Ectodermal cell (in vitro differentiated cells): ENCODE data around the gene GPC5.

Experiments used
- H3K27ac ChIP-seq: 2 replicates; pipeline ENCODE4 v1.7.0; 2013; ENCODE audit warnings: mild to moderate bottlenecking, low read depth, low read length; ENCODE audit not compliant: insufficient read depth, poor library complexity, severe bottlenecking
- H3K27me3 ChIP-seq: 2 replicates; pipeline ENCODE4 v1.7.0; 2013; ENCODE audit warnings: mild to moderate bottlenecking, low read length; ENCODE audit not compliant: insufficient read depth, control insufficient read depth, poor library complexity, severe bottlenecking
- H3K36me3 ChIP-seq: one replicate; pipeline ENCODE4 v1.7.0; 2013; ENCODE audit warnings: low read length; ENCODE audit not compliant: control insufficient read depth, insufficient read depth
- H3K4me1 ChIP-seq: one replicate; pipeline ENCODE4 v1.7.0; 2013; ENCODE audit warnings: low read length; ENCODE audit not compliant: control insufficient read depth, insufficient read depth
- H3K4me3 ChIP-seq: 2 replicates; pipeline ENCODE4 v1.7.0; 2013; ENCODE audit warnings: low read depth, low read length, control low read depth; ENCODE audit not compliant: insufficient read depth
- H3K9me3 ChIP-seq: 2 replicates; pipeline ENCODE4 v1.7.0; 2013; ENCODE audit warnings: mild to moderate bottlenecking, low read length, moderate library complexity; ENCODE audit not compliant: control insufficient read depth
- WGBS, 2 experiments: methylation state at CpG; one replicate each; pipeline ENCODE4 v1.1.7; 2013; ENCODE audit warnings: missing lambda C conversion rate in 2 of 2; 5-methylcytosine and 5-hydroxymethylcytosine counted together

Gene GPC5

DNA sequence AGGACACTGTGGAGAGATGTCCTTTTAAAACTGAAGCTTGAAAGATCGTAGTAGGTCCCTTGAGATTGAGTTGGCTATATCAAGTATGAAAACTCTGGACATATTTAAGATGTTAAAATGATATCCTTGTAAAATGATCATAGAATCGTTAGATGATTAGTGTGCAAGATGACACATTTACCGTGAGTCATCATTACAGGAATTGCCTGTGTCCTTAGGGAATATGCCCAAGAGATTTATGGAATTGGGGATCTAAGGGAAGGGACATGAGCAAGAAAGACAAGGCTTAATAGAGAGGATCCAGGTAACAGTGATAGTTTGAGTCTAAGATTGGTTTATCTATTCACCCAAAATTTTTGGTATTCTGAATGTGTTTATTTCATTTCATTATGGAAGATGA, 233.7 kb downstream of the GPC5 start:
- Histone ChIP-seq H3K27ac (no peak overlapping the region), H3K4me1 (peaks cover 7% of the 10 kb centered on the region), H3K9me3 (no peaks in the 10 kb centered on the region), H3K4me3 (no peak overlapping the region), H3K36me3 (no peaks in the 10 kb centered on the region), H3K27me3 (no peaks in the 10 kb centered on the region)
- WGBS, 2 experiments, result 90 to 96% methylated on average over 3 of the region's 3 CpGs

DNA sequence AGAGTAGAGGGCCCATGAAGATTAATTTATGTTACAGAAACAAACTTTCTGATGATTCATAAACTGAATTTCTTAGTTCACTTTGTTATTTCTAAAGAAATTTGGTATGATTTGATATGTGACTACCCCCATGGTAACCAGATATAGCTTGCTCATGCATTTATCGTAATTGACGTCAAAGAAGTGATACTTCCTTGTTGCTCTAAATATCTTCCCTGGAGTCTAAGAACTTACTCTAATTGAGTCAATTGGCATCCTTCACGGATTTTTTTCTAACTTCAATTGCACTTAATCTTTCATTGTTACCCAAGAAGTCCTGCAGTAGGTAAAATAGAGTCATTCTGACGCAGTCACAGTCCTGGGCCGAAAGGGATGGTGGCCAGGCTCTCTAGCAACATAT, 240.9 kb downstream of the GPC5 start:
- no peak overlapping the region for H3K4me3 ChIP-seq
- no peaks in the 10 kb centered on the region for H3K27me3 ChIP-seq

DNA sequence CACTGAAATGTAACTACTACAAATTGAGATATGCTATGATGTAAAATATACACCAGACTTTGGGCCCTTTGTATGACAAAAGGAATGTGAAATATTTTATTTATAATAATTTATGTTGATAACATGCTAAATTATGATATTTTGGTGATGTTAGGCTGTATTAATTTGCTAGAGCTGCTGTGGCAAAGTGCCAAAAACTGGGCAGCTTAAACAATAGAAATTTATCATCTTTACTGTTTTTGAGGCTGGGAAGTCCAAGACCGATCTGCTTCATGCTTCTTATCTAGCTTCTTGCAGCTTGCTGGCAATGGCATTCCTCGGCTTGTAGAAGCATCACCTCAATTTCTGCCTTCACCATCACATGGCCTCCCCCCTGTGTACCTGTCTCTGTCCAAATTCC, 245.0 kb downstream of the GPC5 start:
- Histone ChIP-seq H3K36me3 (no peaks in the 10 kb centered on the region), H3K4me3 (no peak overlapping the region), H3K27ac (no peak overlapping the region), H3K4me1 (no peaks in the 10 kb centered on the region), H3K9me3 (no peaks in the 10 kb centered on the region), H3K27me3 (no peaks in the 10 kb centered on the region)
- 96 to 98% methylated on average over 2 of the region's 2 CpGs for WGBS, 2 experiments

More for the DNA sequence above, 240.9 kb downstream of the GPC5 start:
- no peaks in the 10 kb centered on the region for H3K9me3 ChIP-seq
- 89 to 90% methylated on average over 5 of the region's 5 CpGs for WGBS, 2 experiments
- H3K4me1 ChIP-seq, result no peaks in the 10 kb centered on the region
- no peak overlapping the region for H3K27ac ChIP-seq
- H3K36me3 ChIP-seq, result no peaks in the 10 kb centered on the region

DNA sequence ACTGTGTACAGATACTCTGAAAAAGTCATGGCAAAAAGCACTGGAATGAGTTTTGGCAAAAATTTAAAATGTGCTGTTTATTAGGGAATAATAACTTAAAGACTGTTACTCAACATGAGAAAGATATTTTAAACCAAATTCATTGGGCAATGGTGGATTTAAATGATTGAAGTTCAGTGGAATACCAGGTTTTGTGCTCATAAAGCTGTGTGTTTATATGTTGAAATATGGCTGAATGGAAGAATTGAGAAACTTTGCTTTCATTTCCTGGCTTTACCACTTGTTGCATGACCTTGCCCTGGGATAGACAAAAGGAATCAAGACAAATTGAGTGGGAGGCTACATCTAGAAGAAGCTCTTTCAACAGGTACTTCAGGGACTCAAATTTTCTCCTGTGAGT, 246.4 kb downstream of the GPC5 start:
- no peaks in the 10 kb centered on the region for H3K4me1 ChIP-seq
- H3K9me3 ChIP-seq, result no peaks in the 10 kb centered on the region
- H3K36me3 ChIP-seq, result no peaks in the 10 kb centered on the region
- H3K4me3 ChIP-seq, result no peak overlapping the region
- H3K27me3 ChIP-seq, result no peaks in the 10 kb centered on the region
- H3K27ac ChIP-seq, result no peak overlapping the region

DNA sequence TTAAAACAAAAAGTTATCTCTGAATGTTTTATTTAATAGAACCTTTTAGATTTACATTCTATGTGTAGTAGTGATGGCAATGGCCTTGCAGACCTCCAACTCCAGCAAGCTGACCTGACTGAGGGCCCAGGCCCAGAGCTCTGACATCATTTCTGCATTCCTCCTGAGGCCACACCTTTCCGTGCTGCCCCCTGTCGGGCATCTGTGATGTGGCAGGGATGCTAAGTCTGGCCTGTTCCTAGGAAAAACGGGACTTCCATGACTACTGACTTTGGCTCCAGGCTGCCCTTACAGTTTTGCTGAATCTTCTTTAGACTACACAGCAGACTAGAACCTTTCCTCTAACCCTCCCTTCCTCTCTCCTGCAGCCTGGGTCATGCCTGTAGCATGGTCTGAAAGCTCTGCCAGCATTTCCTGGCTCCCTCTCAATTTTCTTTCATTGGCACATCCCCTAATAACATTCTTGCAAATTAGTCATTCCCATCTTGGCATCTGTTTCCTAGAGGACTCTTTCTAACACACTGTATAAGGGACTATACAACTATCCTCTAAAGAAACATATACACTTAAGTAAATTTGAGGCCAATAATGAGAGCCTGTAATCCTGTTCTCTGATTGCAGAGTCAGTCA, 249.1 kb downstream of the GPC5 start:
- H3K27ac ChIP-seq, result no peak overlapping the region
- 47 to 62% methylated on average over 3 of the region's 3 CpGs for WGBS, 2 experiments
- H3K27me3 ChIP-seq, result no peaks in the 10 kb centered on the region
- H3K4me1 ChIP-seq, result no peaks in the 10 kb centered on the region
- no peaks in the 10 kb centered on the region for H3K36me3 ChIP-seq
- H3K9me3 ChIP-seq, result no peaks in the 10 kb centered on the region
- no peak overlapping the region for H3K4me3 ChIP-seq

DNA sequence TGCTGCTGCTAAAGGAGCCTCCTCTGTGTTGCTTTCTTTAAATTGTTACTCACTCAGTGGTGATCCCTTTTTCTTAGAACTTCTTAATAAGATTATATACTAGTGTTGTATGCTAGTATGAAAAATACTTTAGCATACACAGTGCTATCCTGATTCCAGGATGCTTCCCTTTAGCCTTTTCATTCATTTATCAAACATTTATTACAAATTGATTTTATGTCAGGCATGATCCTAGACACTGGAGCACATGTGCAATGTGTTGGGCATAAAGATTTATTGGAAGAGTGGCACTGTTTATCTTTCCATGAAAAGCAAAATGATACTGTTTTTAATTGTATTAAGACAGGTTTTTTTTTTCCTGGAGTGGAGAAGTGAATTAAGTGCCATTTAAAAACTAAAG, 249.6 kb downstream of the GPC5 start:
- no peaks in the 10 kb centered on the region for H3K4me1 ChIP-seq
- H3K27ac ChIP-seq, result no peak overlapping the region

DNA sequence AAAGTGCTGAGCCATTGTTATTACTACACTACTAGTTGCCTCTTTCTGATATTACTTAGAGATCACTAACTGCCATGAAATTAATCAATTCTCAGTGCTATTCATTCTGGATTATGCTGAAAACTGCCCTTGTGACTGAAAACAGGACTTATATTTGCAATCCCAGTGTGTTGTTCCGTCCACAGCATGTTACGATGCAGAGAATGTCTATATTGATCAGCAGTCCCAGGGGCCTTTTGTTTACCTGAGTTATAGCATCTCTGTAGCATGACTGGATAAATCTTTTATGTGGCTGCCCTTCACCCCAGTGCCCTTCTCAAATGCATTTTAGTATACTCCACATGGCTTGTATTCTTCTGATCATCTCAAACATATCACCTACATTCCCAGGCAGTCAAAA, 251.0 kb downstream of the GPC5 start:
- WGBS, 2 experiments, result 96 to 98% methylated on average over 2 of the region's 2 CpGs
- H3K27ac ChIP-seq, result no peak overlapping the region
- H3K36me3 ChIP-seq, result no peaks in the 10 kb centered on the region
- H3K4me1 ChIP-seq, result no peaks in the 10 kb centered on the region
- no peaks in the 10 kb centered on the region for H3K27me3 ChIP-seq
- H3K9me3 ChIP-seq, result no peaks in the 10 kb centered on the region
- no peak overlapping the region for H3K4me3 ChIP-seq

More for the DNA sequence above, 249.6 kb downstream of the GPC5 start:
- Histone ChIP-seq H3K36me3 (no peaks in the 10 kb centered on the region), H3K4me3 (no peak overlapping the region), H3K9me3 (no peaks in the 10 kb centered on the region), H3K27me3 (no peaks in the 10 kb centered on the region)

DNA sequence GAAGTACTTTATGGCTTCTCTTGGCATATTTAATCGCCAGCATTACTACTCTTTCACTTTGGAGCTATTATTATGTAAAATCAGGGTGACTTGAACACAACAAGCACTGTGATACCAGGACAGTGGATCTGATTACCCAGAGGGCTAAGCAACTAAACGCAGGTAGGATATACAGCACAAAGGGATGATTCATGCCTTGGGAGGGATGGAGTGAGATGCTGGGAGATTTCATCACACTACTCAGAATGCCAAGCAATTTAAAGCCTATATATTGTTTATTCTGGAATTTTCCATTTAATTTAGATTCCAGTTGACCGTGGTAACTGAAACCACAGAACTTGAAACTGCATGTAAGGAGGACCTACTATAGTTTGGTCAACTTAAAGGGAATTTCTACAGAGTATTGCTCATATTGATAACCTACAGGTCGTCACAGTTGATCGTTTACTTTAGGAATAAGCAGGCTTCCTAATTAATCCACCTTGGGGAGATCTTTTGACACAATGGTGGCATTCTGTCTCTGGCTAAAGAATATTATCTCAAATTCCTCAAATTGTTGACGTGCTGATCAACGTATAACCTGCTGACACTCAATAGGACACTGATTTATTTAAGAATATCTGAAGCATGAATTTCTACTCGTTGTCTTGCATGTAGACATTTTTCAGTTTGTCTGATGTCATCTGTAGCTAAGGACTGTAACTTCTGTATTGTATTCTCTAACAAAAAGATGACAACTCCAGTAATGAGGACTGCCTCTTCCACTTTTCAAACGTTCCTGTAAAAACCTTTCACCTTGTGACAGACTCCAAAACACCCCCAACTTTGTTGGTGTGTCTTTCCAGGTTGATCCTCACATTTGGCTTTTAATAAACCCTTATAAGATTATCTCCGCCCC, 254.2 kb downstream of the GPC5 start:
- H3K27me3 ChIP-seq, result no peaks in the 10 kb centered on the region
- no peak overlapping the region for H3K4me3 ChIP-seq
- 86 to 89% methylated on average over 9 to 10 of the region's 10 CpGs for WGBS, 2 experiments

DNA sequence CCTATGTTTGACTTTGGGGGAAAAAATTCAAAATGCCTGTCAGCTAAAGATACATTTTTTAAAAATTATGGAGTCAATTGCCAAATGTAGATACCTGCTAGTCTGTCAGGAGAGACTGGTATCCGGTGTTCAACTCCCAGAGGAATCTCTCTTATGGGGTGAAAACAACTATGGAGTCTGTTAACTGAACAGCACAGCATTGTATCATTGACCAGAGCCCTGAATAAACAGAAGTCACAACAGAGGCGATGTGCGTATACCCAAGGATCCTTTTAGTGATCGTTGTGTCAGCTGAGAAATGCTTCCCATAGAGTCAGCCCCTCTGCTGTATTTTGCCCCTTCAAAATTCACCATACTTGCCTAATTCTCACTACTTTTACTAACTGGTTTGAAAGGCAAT, 257.3 kb downstream of the GPC5 start:
- no peaks in the 10 kb centered on the region for H3K4me1 ChIP-seq
- 93 to 94% methylated on average over 4 of the region's 4 CpGs for WGBS, 2 experiments
- no peaks in the 10 kb centered on the region for H3K36me3 ChIP-seq
- H3K9me3 ChIP-seq, result no peaks in the 10 kb centered on the region
- no peak overlapping the region for H3K4me3 ChIP-seq
- no peaks in the 10 kb centered on the region for H3K27me3 ChIP-seq
- no peak overlapping the region for H3K27ac ChIP-seq

More for the DNA sequence above, 254.2 kb downstream of the GPC5 start:
- no peaks in the 10 kb centered on the region for H3K36me3 ChIP-seq
- H3K9me3 ChIP-seq, result no peaks in the 10 kb centered on the region
- H3K4me1 ChIP-seq, result no peaks in the 10 kb centered on the region
- no peak overlapping the region for H3K27ac ChIP-seq

DNA sequence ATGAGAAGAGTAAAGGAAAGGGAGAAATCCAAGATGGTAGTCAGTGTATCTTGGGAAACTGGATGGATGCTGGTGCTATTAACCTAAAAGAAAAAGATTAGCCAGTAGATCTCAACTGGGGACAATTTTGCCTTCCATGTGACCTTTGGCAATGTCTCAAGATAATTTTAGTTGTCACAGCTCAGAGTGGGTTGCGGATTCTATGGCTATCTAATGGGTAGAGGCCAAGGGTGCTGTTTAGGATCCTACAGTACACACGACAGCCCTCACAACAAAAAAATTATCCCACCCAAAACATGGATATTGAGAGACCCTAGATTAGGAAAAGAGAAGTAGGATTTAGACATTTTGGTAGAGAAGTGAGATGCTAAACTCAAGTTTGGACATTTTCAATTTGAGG, 258.9 kb downstream of the GPC5 start:
- H3K9me3 ChIP-seq, result no peaks in the 10 kb centered on the region
- H3K4me3 ChIP-seq, result no peak overlapping the region
- no peaks in the 10 kb centered on the region for H3K4me1 ChIP-seq
- no peaks in the 10 kb centered on the region for H3K27me3 ChIP-seq
- H3K36me3 ChIP-seq, result no peaks in the 10 kb centered on the region
- WGBS, 2 experiments, result 100% methylated on average over 1 of the region's 2 CpGs
- H3K27ac ChIP-seq, result no peak overlapping the region
